Endothelial cell of umbilical vein (primary cell): Measurements from ENCODE around the gene RIGI. TPM values are rescaled to one million over a fixed set of nuclear protein-coding genes. Genes with fewer than 3 reads are reported as not detected.

Experiments used
- BruUV-seq: library from RNA; stranded (reverse); fragments of 400-500 nt; replicated peaks from 2 replicates; lab custom pipeline; 2021; lab: Mats Ljungman, UMichigan
- CTCF ChIA-PET: fragments of 300-600, 350-600 bp; sonication (Branson Sonifier 250); formaldehyde crosslinking; loops from one replicate; lab custom pipeline; 2021; ENCODE audit warnings: antibody characterized with exemption, inconsistent platforms; lab: Charles Lee
- POLR2A ChIA-PET: fragments of 300-600, 350-600 bp; sonication (Branson Sonifier 250); formaldehyde crosslinking; loops from one replicate; lab custom pipeline; 2021; ENCODE audit warnings: antibody characterized with exemption, inconsistent platforms; lab: Charles Lee
- DNase-seq: peaks from one replicate; pipeline ENCODE4 v3.0.0-alpha.2; 2011; ENCODE audit warnings: low read depth, low spot score
- FAIRE-seq: peaks from 2 replicates; lab custom pipeline; 2011; peaks lifted over from hg19 to GRCh38; lab: Jason Lieb, UNC
- H2AFZ ChIP-seq: 2 replicates; pipeline ENCODE4 v1.6.0; 2012; ENCODE audit warnings: low read depth, low read length, control low read depth, inconsistent platforms
- H3K27ac ChIP-seq: 2 replicates; pipeline ENCODE4 v1.5.1; 2011; ENCODE audit warnings: low read depth, mild to moderate bottlenecking, control low read depth, low read length, moderate library complexity; ENCODE audit not compliant: insufficient read depth
- H3K27me3 ChIP-seq, 2 experiments: 2 replicates each; pipeline versions ENCODE4 v1.6.0 to v1.6.1; 2011; ENCODE audit warnings: low read length in 2 of 2, mixed read lengths in 1 of 2; ENCODE audit not compliant: control insufficient read depth in 2 of 2, insufficient read depth in 2 of 2
- H3K36me3 ChIP-seq, 2 experiments: 2 replicates in 1 of 2; 3 replicates in 1 of 2; pipeline ENCODE4 v1.5.1; 2011; ENCODE audit warnings: low read length in 2 of 2, mild to moderate bottlenecking in 1 of 2, moderate library complexity in 1 of 2; ENCODE audit not compliant: control insufficient read depth in 2 of 2, insufficient read depth in 2 of 2; ENCODE audit errors: extremely low read depth in 1 of 2
- H3K4me1 ChIP-seq: 3 replicates; pipeline ENCODE4 v1.5.1; 2011; ENCODE audit warnings: mild to moderate bottlenecking, low read length; ENCODE audit not compliant: control insufficient read depth, insufficient read depth; ENCODE audit errors: extremely low read depth
- H3K4me2 ChIP-seq: 2 replicates; pipeline ENCODE4 v1.6.1; 2011; ENCODE audit warnings: low read length, control low read depth, mixed read lengths; ENCODE audit not compliant: insufficient read depth
- H3K4me3 ChIP-seq, 3 experiments: fragments of 200-600 bp in 1 of 3; sonication (generic), shearing (Covaris generic) in 1 of 3; replicated peaks in 1 of 3; 2 replicates each; pipeline ENCODE4 v1.5.1; 2011 to 2016; ENCODE audit warnings: control low read depth in 3 of 3, low read length in 3 of 3, mild to moderate bottlenecking in 2 of 3, inconsistent platforms in 1 of 3, low read depth in 1 of 3, moderate library complexity in 1 of 3; ENCODE audit not compliant: insufficient read depth in 1 of 3
- H3K79me2 ChIP-seq: 2 replicates; pipeline ENCODE4 v1.6.0; 2012; ENCODE audit warnings: low read length, inconsistent platforms; ENCODE audit not compliant: control insufficient read depth, insufficient read depth
- H3K9ac ChIP-seq: replicated peaks from 2 replicates; pipeline ENCODE3; 2011; ENCODE audit warnings: low read length, control low read depth; ENCODE audit not compliant: insufficient read depth; ENCODE audit errors: extremely low read depth
- H3K9me1 ChIP-seq: replicated peaks from 3 replicates; pipeline ENCODE4 v1.6.0; 2011; ENCODE audit warnings: mild to moderate bottlenecking, low read length; ENCODE audit not compliant: control insufficient read depth, insufficient read depth; ENCODE audit errors: extremely low read depth
- H3K9me3 ChIP-seq: replicated peaks from 2 replicates; pipeline ENCODE4 v1.5.1; 2012; ENCODE audit warnings: low read length, inconsistent platforms; ENCODE audit not compliant: control insufficient read depth, insufficient read depth
- H4K20me1 ChIP-seq: replicated peaks from 2 replicates; pipeline ENCODE3; 2011; ENCODE audit warnings: mild to moderate bottlenecking, low read length; ENCODE audit not compliant: control insufficient read depth, insufficient read depth; ENCODE audit errors: extremely low read depth
- CTCF ChIP-seq, 2 donors: IDR thresholded peaks; 1 replicate in 1 of 2; 2 replicates in 1 of 2; pipeline ENCODE4 v1.5.1; 2011; ENCODE audit warnings: low read length in 2 of 2, mild to moderate bottlenecking in 2 of 2, moderate library complexity in 2 of 2, control low read depth in 1 of 2, inconsistent platforms in 1 of 2, low read depth in 1 of 2; ENCODE audit not compliant: insufficient read depth in 1 of 2; ENCODE audit errors: extremely low read depth in 1 of 2
- EZH2 ChIP-seq: IDR thresholded peaks from 2 replicates; pipeline ENCODE4 v1.6.1; 2012; ENCODE audit warnings: borderline replicate concordance, low read depth, mild to moderate bottlenecking, moderate library complexity, low read length, inconsistent platforms; ENCODE audit not compliant: severe bottlenecking
- FOS ChIP-seq: IDR thresholded peaks from 2 replicates; pipeline ENCODE4 v1.6.1; 2011; ENCODE audit warnings: mild to moderate bottlenecking, low read length, moderate library complexity, borderline replicate concordance; ENCODE audit not compliant: insufficient read depth
- GATA2 ChIP-seq: IDR thresholded peaks from 2 replicates; pipeline ENCODE4 v1.7.0; 2011; ENCODE audit warnings: low read depth, mild to moderate bottlenecking, moderate library complexity, mixed read lengths, low read length; ENCODE audit not compliant: insufficient read length, insufficient read depth
- JUN ChIP-seq: IDR thresholded peaks from 2 replicates; pipeline ENCODE4 v1.6.1; 2011; ENCODE audit warnings: borderline replicate concordance, low read depth; ENCODE audit not compliant: insufficient read length, insufficient read depth
- MYC ChIP-seq: IDR thresholded peaks from one replicate; pipeline ENCODE4 v1.6.1; 2011; ENCODE audit warnings: mild to moderate bottlenecking, low read depth, low read length
- POLR2A ChIP-seq: IDR thresholded peaks from 2 replicates; pipeline ENCODE4 v1.6.1; 2012; ENCODE audit warnings: low read depth, mild to moderate bottlenecking, control low read depth, low read length
- POLR2AphosphoS5 ChIP-seq: IDR thresholded peaks from 2 replicates; pipeline ENCODE4 v1.6.1; 2012; ENCODE audit warnings: low read depth, mild to moderate bottlenecking, control low read depth, low read length, moderate library complexity; ENCODE audit not compliant: insufficient read depth
- dilution Hi-C: fragments of 300-500 bp; cut with MboI; formaldehyde crosslinking; loops from one replicate; pipeline ENCODE4 v1.15.0; 2019; ENCODE audit warnings: low sequenced_read_pairs; ENCODE audit not compliant: extremely low pct_ligation_motif_present
- intact Hi-C: fragments of 100-400 bp; cut with micrococcal nuclease; formaldehyde crosslinking; loops from one replicate; pipeline ENCODE4 v1.10.0; 2022
- polyA plus RNA-seq, 4 experiments: library from polyadenylated mRNA; depleted of rRNA in 3 of 4; stranded (reverse) in 3 of 4; unstranded in 1 of 4; fragments of >200 nt; gene quantifications; 2 replicates each; pipeline versions ENCODE4 v1.2.1 to v1.2.3, GENCODE V29; 2011 to 2012; ENCODE audit warnings: missing spikeins in 1 of 4
- total RNA-seq: library from RNA; stranded (reverse); gene quantifications from 2 replicates; pipeline ENCODE4 v1.2.3, GENCODE V29; 2021
- TF ChIP-seq, protein P1 (sequence below): IDR thresholded peaks from 2 replicates; pipeline ENCODE4 v1.6.1; 2011; ENCODE audit not compliant: insufficient read depth, insufficient read length

The RIGI gene
- total and polyA plus RNA-seq, 2 donors (not counting 3 experiments of a cell fraction or from before 2014, with no cell fraction given): 4.5 to 13.3 TPM

- peaks cover 3% of the 10 kb centered on the region for H3K79me2 ChIP-seq
- H3K27ac ChIP-seq: no peak overlapping the region
- H3K9ac ChIP-seq: no peak overlapping the region
- H3K27me3 ChIP-seq: no peaks in the 10 kb centered on the region
- no peak overlapping the region for H2AFZ ChIP-seq
- dilution Hi-C loops (no loop called here), intact Hi-C loops (no loop called here)
- DNase-seq (no peak), FAIRE-seq (no peak)
- H3K4me2 ChIP-seq: no peak overlapping the region
- BruUV-seq: no TSS peak
- POLR2A ChIA-PET: no interaction called here
- H4K20me1 ChIP-seq: no peaks in the 10 kb centered on the region
- no peaks in the 10 kb centered on the region for H3K9me1 ChIP-seq
- TF ChIP-seq, protein P1, sequence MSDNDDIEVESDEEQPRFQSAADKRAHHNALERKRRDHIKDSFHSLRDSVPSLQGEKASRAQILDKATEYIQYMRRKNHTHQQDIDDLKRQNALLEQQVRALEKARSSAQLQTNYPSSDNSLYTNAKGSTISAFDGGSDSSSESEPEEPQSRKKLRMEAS: no peak
- TF ChIP-seq GATA2 (no peak), MYC (no peak), POLR2A (no peak), EZH2 (no peak), FOS (no peak), JUN (no peak), POLR2AphosphoS5 (no peak), CTCF (IDR thresholded peaks at IDR 0.05; ENCODE audit: extremely low read depth in 1 of 2, insufficient read depth in 1 of 2, low read depth in 1 of 2, low read length in 2 of 2) (no peak)
- peaks cover 3 to 4% of the 10 kb centered on the region in 2 experiments for H3K36me3 ChIP-seq
- no peaks in the 10 kb centered on the region for H3K9me3 ChIP-seq
- peaks cover 28% of the 10 kb centered on the region for H3K4me1 ChIP-seq
- no peak overlapping the region for H3K4me3 ChIP-seq
- CTCF ChIA-PET: interaction anchor here (0.6 to 1.1 kb wide), 2 partner anchors 10 to 119 kb away, joined by 3 to 4 read pairs; no protein-coding TSS in a partner anchor
These were observed 28.1 kb downstream of the RIGI start for GRCh38 chr9:32497921-32498320.
